Thyroid gland (tissue), 4 donors: ENCODE measurements around the gene JTB. TPM values are rescaled to one million over a fixed set of nuclear protein-coding genes. Genes with fewer than 3 reads are reported as not detected.
A peak's percentile ranks its signal among the peaks of the same experiment; 100 is the strongest.

Source experiments
- DNase-seq, 2 donors: peaks; one replicate each; pipeline ENCODE4 v3.0.0-alpha.2; 2019
- H3K27ac ChIP-seq, 3 donors: fragments of 200-600 bp; sonication (generic); 1 replicate in 2 of 3; 2 replicates in 1 of 3; pipeline ENCODE4 v1.5.1; 2016 to 2019; ENCODE audit warnings: mild to moderate bottlenecking in 1 of 3, moderate library complexity in 1 of 3
- H3K27me3 ChIP-seq: fragments of 200-600 bp; sonication (generic); one replicate; pipeline ENCODE4 v1.5.1; 2019
- H3K36me3 ChIP-seq, 2 donors: fragments of 200-600 bp; sonication (generic); one replicate each; pipeline ENCODE4 v1.5.1; 2016 to 2019
- H3K4me1 ChIP-seq, 2 donors: fragments of 200-600 bp; sonication (generic); one replicate each; pipeline ENCODE4 v1.5.1; 2017 to 2019
- H3K4me3 ChIP-seq, 3 donors: fragments of 200-600 bp; sonication (generic); replicated peaks in 1 of 3; 1 replicate in 2 of 3; 2 replicates in 1 of 3; pipeline ENCODE4 v1.5.1; 2016; ENCODE audit warnings: mild to moderate bottlenecking in 1 of 3
- H3K9me3 ChIP-seq: fragments of 200-600 bp; sonication (generic); one replicate; pipeline ENCODE4 v1.5.1; 2017
- POLR2A ChIP-seq, 2 donors: fragments of 450-650 bp; IDR thresholded peaks; one replicate each; pipeline ENCODE4 v1.6.1; 2017; ENCODE audit warnings: antibody characterized with exemption in 2 of 2, mild to moderate bottlenecking in 2 of 2, moderate library complexity in 1 of 2
- WGBS, 2 donors: methylation state at CpG; one replicate each; pipeline ENCODE4 v1.1.5; 2017; 5-methylcytosine and 5-hydroxymethylcytosine counted together
- intact Hi-C: fragments of 100-400 bp; cut with DNase I; formaldehyde crosslinking; loops from one replicate; pipeline ENCODE4 v1.15.1; 2023
- total RNA-seq, 4 donors: library from RNA; depleted of rRNA; stranded (reverse); fragments of >200 nt; gene quantifications; one replicate each; pipeline ENCODE4 v1.2.3, GENCODE V29; 2016
- TF ChIP-seq, protein P1 (sequence below), 6 experiments: fragments of 200-600 bp in 3 of 6; fragments of 450-650 bp in 3 of 6; sonication (generic) in 3 of 6; IDR thresholded peaks; one replicate each; pipeline ENCODE4 v1.5.1; 2016 to 2019; ENCODE audit warnings: antibody characterized with exemption in 6 of 6, mild to moderate bottlenecking in 2 of 6, inconsistent platforms in 1 of 6, moderate library complexity in 1 of 6

JTB gene
- total RNA-seq, 4 donors from 2014 or later: 173 to 393 (median 247) TPM

DNA sequence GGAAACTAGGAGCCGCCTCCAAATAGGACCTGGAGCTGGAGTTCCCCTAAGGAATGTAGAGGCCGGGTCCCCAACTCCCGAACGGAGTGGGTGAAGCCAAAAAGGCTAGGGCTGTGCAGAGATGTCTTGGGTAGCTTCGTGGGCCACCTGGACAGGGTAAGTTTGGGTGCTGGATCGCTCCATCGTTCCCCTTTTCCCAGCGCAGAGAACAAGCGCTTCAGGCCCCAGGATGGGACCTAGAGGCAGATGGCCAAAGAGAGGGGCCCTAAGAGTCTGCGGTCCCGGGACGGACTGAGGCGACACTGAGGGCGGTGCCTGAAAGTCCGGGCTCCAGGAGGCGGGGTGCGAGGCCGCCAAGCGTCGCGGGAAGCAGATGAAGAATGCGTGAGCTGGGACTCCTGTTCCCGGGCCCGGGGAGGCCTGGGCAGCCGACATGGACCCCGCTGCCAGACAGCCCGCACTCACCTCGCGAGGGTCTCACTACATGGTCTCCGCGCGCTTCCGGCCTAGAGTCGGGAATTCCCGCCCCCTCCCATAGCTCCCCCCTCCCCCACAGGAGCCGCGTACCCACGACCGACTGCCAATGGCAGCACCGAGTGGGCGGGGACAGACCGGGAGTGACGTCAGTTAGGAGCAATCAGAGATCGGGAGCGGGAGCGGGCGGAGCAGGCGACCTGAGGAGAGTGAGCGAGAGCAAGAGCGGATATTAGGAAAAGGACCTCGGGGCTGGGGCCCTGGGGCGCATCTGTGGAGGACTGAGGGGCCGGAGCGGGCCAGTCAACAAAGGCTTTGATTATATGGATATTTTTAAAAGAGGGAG lies 14.2 kb downstream of the JTB start, which contains the start of gene SLC39A1:
Gene SLC39A1, minus strand, starts transcription at position 508 of the 820 bp plus-strand sequence. CDS start 822 bp downstream, outside the sequence.
- WGBS, 2 donors: 0 to 1% methylated on average over 23 to 30 of the region's 54 CpGs
- peak within 1 kb of the TSS; percentile 31 to 79 (median 59) for H3K4me3 ChIP-seq
- H3K27me3 ChIP-seq: no peaks in the 10 kb centered on the region
- peaks cover 35 to 44% of the 10 kb centered on the region in 2 donors for H3K4me1 ChIP-seq
- peak within 1 kb of the TSS; percentile 74 to 98 (median 94) for H3K27ac ChIP-seq
- TF ChIP-seq, protein P1, sequence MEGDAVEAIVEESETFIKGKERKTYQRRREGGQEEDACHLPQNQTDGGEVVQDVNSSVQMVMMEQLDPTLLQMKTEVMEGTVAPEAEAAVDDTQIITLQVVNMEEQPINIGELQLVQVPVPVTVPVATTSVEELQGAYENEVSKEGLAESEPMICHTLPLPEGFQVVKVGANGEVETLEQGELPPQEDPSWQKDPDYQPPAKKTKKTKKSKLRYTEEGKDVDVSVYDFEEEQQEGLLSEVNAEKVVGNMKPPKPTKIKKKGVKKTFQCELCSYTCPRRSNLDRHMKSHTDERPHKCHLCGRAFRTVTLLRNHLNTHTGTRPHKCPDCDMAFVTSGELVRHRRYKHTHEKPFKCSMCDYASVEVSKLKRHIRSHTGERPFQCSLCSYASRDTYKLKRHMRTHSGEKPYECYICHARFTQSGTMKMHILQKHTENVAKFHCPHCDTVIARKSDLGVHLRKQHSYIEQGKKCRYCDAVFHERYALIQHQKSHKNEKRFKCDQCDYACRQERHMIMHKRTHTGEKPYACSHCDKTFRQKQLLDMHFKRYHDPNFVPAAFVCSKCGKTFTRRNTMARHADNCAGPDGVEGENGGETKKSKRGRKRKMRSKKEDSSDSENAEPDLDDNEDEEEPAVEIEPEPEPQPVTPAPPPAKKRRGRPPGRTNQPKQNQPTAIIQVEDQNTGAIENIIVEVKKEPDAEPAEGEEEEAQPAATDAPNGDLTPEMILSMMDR (IDR thresholded peaks at IDR 0.05): no peak
- TF ChIP-seq POLR2A (IDR thresholded peaks at IDR 0.05): peak; percentile 15 to 88
- no peaks in the 10 kb centered on the region for H3K9me3 ChIP-seq
- intact Hi-C loops: no loop called here
- H3K36me3 ChIP-seq: peaks cover 0 to 9% of the 10 kb centered on the region in 2 donors
- peak; percentile 99 to 100 for DNase-seq

GRCh38 chr1:153962088-153963029 lies 15.1 kb downstream of the JTB start:
- Histone ChIP-seq H3K36me3 (peaks cover 0 to 9% of the 10 kb centered on the region in 2 donors), H3K4me3 (peak overlapping the region; percentile 11 to 79 (median 59)), H3K27me3 (no peaks in the 10 kb centered on the region), H3K27ac (peak overlapping the region; percentile 74 to 98 (median 94)), H3K9me3 (no peaks in the 10 kb centered on the region), H3K4me1 (peaks cover 39 to 40% of the 10 kb centered on the region in 2 donors)
- TF ChIP-seq, protein P1 (IDR thresholded peaks at IDR 0.05): no peak
- TF ChIP-seq POLR2A (IDR thresholded peaks at IDR 0.05): no peak
- DNase-seq: peak; percentile 35 to 37
- intact Hi-C loops: no loop called here
- WGBS, 2 donors: 40 to 49% methylated on average over 16 of the region's 16 CpGs

GRCh38 chr1:153961421-153961820 lies 16.1 kb downstream of the JTB start:
- no peak overlapping the region for H3K4me3 ChIP-seq
- no peak for DNase-seq
- intact Hi-C loops: no loop called here
- WGBS, 2 donors: 77 to 87% methylated on average over 4 of the region's 4 CpGs
- H3K9me3 ChIP-seq: no peaks in the 10 kb centered on the region
- peaks cover 0 to 9% of the 10 kb centered on the region in 2 donors for H3K36me3 ChIP-seq
- no peak for TF ChIP-seq POLR2A (IDR thresholded peaks at IDR 0.05)
- TF ChIP-seq, protein P1 (IDR thresholded peaks at IDR 0.05): no peak
- no peaks in the 10 kb centered on the region for H3K27me3 ChIP-seq
- peaks cover 41 to 48% of the 10 kb centered on the region in 2 donors for H3K4me1 ChIP-seq
- H3K27ac ChIP-seq: peak overlapping the region in 1 of 3 donors; percentile 98

DNA sequence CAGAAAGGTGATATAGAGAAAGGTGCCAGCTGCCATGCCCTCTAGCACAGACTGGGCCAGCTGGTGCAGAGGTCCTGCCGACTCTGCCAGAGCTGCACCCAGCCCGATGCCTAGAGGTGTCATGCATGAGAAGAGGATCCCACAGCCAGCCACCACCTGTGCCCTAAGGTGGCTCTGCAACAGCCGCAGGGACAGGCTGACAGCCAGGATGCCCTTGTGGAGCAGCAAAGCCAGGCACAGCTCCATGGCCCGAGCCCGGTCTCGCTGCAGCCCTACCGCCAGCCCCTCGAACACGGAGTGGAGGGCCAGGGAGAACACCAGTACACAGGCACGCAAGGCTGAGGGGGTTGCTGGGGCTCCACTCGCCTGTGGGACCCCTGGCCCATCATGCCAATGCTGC lies 17.3 kb downstream of the JTB start:
- Histone ChIP-seq H3K4me1 (peaks cover 40 to 52% of the 10 kb centered on the region in 2 donors), H3K36me3 (peaks cover 0 to 9% of the 10 kb centered on the region in 2 donors), H3K27me3 (no peaks in the 10 kb centered on the region), H3K4me3 (no peak overlapping the region), H3K9me3 (no peaks in the 10 kb centered on the region), H3K27ac (no peak overlapping the region)
- 83 to 97% methylated on average over 1 to 11 of the region's 11 CpGs for WGBS, 2 donors
- TF ChIP-seq, protein P1 (IDR thresholded peaks at IDR 0.05): no peak
- no peak for TF ChIP-seq POLR2A (IDR thresholded peaks at IDR 0.05)
- no peak for DNase-seq
- intact Hi-C loops: no loop called here
